A673 (cell line): ENCODE results near the gene HPGDS. TPM values are rescaled to one million over a fixed set of nuclear protein-coding genes. Genes with fewer than 3 reads are reported as not detected.

Experiments used
- BruUV-seq: library from RNA; stranded (reverse); fragments of 400-500 nt; replicated peaks from 2 replicates; lab custom pipeline; 2021; lab: Mats Ljungman, UMichigan
- CTCF ChIA-PET: fragments of 300-600 bp; sonication (Branson Sonifier 250); formaldehyde crosslinking; loops from one replicate; lab custom pipeline; 2022; ENCODE audit warnings: antibody characterized with exemption; lab: Charles Lee
- POLR2A ChIA-PET: fragments of 300-600 bp; sonication (Branson Sonifier 250); formaldehyde crosslinking; loops from one replicate; lab custom pipeline; 2022; ENCODE audit warnings: antibody characterized with exemption; ENCODE audit not compliant: low non-redundant PET; lab: Charles Lee
- DNase-seq: peaks from one replicate; pipeline ENCODE4 v3.0.0-alpha.2; 2015; ENCODE audit warnings: low spot score
- H3K27ac ChIP-seq: fragments of 200-600 bp; sonication (generic); 2 replicates; pipeline ENCODE4 v1.5.1; 2016; ENCODE audit warnings: mixed run types, low read depth, mild to moderate bottlenecking, mixed read lengths, antibody characterized with exemption, low read length; ENCODE audit not compliant: poor library complexity, severe bottlenecking
- H3K27me3 ChIP-seq: fragments of 200-600 bp; sonication (generic); replicated peaks from 2 replicates; pipeline ENCODE4 v1.6.1; 2017; ENCODE audit warnings: mixed run types, low read depth, mild to moderate bottlenecking, mixed read lengths, antibody characterized with exemption, low read length; ENCODE audit not compliant: insufficient read depth, poor library complexity
- H3K36me3 ChIP-seq: fragments of 200-600 bp; sonication (generic); 2 replicates; pipeline ENCODE4 v1.6.1; 2016; ENCODE audit warnings: mixed run types, mild to moderate bottlenecking, mixed read lengths, antibody characterized with exemption, low read length; ENCODE audit not compliant: insufficient read depth, poor library complexity, severe bottlenecking
- H3K4me1 ChIP-seq: fragments of 200-600 bp; sonication (generic); 2 replicates; pipeline ENCODE4 v1.6.1; 2017; ENCODE audit warnings: mixed run types, mild to moderate bottlenecking, mixed read lengths, antibody characterized with exemption, low read length; ENCODE audit not compliant: insufficient read depth, poor library complexity, severe bottlenecking
- H3K4me3 ChIP-seq: fragments of 200-600 bp; sonication (generic); 2 replicates; pipeline ENCODE4 v1.5.1; 2016; ENCODE audit warnings: low read depth, mixed run types, mild to moderate bottlenecking, mixed read lengths, low read length; ENCODE audit not compliant: poor library complexity, severe bottlenecking
- H3K9me3 ChIP-seq: fragments of 200-600 bp; sonication (generic); 2 replicates; pipeline ENCODE4 v1.6.1; 2016; ENCODE audit warnings: mixed run types, low read depth, mild to moderate bottlenecking, mixed read lengths, antibody characterized with exemption, low read length; ENCODE audit not compliant: poor library complexity, severe bottlenecking
- CTCF ChIP-seq: fragments of 300-800, 200-600 bp; sonication (generic); conservative IDR thresholded peaks from 2 replicates; pipeline ENCODE4 v1.5.1; 2017; ENCODE audit warnings: low read depth, mild to moderate bottlenecking, antibody characterized with exemption, low read length, moderate library complexity, mixed read lengths
- EZH2 ChIP-seq: fragments of 200-600 bp; sonication (generic); IDR thresholded peaks from 2 replicates; pipeline ENCODE4 v1.6.1; 2017; ENCODE audit warnings: borderline replicate concordance, low read depth, mild to moderate bottlenecking, mixed read lengths, antibody characterized with exemption, low read length; ENCODE audit not compliant: poor library complexity, severe bottlenecking
- intact Hi-C: fragments of 100-400 bp; cut with micrococcal nuclease; formaldehyde crosslinking; loops from one replicate; pipeline ENCODE4 v1.10.0; 2022; ENCODE audit not compliant: unreplicated experiment
- total RNA-seq: library from RNA; stranded (reverse); gene quantifications from 2 replicates; pipeline ENCODE4 v1.2.3, GENCODE V29; 2021

The HPGDS gene
- total RNA-seq, 1 experiment from 2014 or later: not detected

GRCh38 chr4:94371290-94371689 is 28.7 kb upstream of the HPGDS start:
- Histone ChIP-seq H3K4me1 (no peaks in the 10 kb centered on the region), H3K9me3 (no peaks in the 10 kb centered on the region), H3K36me3 (no peaks in the 10 kb centered on the region), H3K27me3 (no peaks in the 10 kb centered on the region), H3K4me3 (no peak overlapping the region), H3K27ac (no peak overlapping the region)
- BruUV-seq: no TSS peak
- intact Hi-C loops: no loop called here
- TF ChIP-seq EZH2 (no peak), CTCF (no peak)
- CTCF ChIA-PET: no interaction called here
- no peak for DNase-seq
- POLR2A ChIA-PET: no interaction called here

GRCh38 chr4:94370533-94371254 is 28.1 kb upstream of the HPGDS start:
- CTCF ChIA-PET: no interaction called here
- TF ChIP-seq EZH2: no peak
- no peak for TF ChIP-seq CTCF
- H3K4me1 ChIP-seq: no peaks in the 10 kb centered on the region

GRCh38 chr4:94369046-94369445 is 26.4 kb upstream of the HPGDS start:
- BruUV-seq: no TSS peak
- TF ChIP-seq CTCF (no peak), EZH2 (no peak)
- no peaks in the 10 kb centered on the region for H3K4me1 ChIP-seq
- H3K9me3 ChIP-seq: no peaks in the 10 kb centered on the region
- ChIA-PET POLR2A (no interaction called here), CTCF (no interaction called here)
- intact Hi-C loops: no loop called here
- no peak for DNase-seq
- no peak overlapping the region for H3K4me3 ChIP-seq
- H3K36me3 ChIP-seq: no peaks in the 10 kb centered on the region
- H3K27ac ChIP-seq: no peak overlapping the region
- no peaks in the 10 kb centered on the region for H3K27me3 ChIP-seq

More at GRCh38 chr4:94370533-94371254, 28.1 kb upstream of the HPGDS start:
- POLR2A ChIA-PET: no interaction called here
- no peaks in the 10 kb centered on the region for H3K36me3 ChIP-seq
- no peak for DNase-seq
- H3K27ac ChIP-seq: no peak overlapping the region
- BruUV-seq: no TSS peak
- intact Hi-C loops: no loop called here
- H3K27me3 ChIP-seq: no peaks in the 10 kb centered on the region
- no peaks in the 10 kb centered on the region for H3K9me3 ChIP-seq
- H3K4me3 ChIP-seq: no peak overlapping the region
